Neural cell (in vitro differentiated cells): ENCODE results near the gene PIP4K2A. TPM values are rescaled to one million over a fixed set of nuclear protein-coding genes. Genes with fewer than 3 reads are reported as not detected.

Source experiments
- H2AFZ ChIP-seq: fragments of 200-600, 300-800 bp; sonication (generic), shearing (Covaris generic); 2 replicates; pipeline ENCODE4 v1.6.0; 2014; ENCODE audit warnings: low read depth, mild to moderate bottlenecking, antibody characterized with exemption, low read length, moderate library complexity
- H3F3A ChIP-seq: fragments of 200-600 bp; shearing (Covaris generic); 2 replicates; pipeline ENCODE4 v1.6.1; 2016; ENCODE audit warnings: mild to moderate bottlenecking, moderate library complexity, mixed read lengths, antibody characterized with exemption, low read length; ENCODE audit not compliant: insufficient read depth, poor library complexity, severe bottlenecking
- H3K27ac ChIP-seq: fragments of 200-600, 300-800 bp; sonication (generic), shearing (Covaris generic); 2 replicates; pipeline ENCODE4 v1.5.1; 2014; ENCODE audit warnings: mild to moderate bottlenecking, low read length, moderate library complexity
- H3K27me3 ChIP-seq: fragments of 300-800, 200-600 bp; sonication (generic), shearing (Covaris generic); 2 replicates; pipeline ENCODE4 v1.6.0; 2014; ENCODE audit warnings: mild to moderate bottlenecking, low read depth, low read length, moderate library complexity; ENCODE audit not compliant: insufficient read depth
- H3K36me3 ChIP-seq: fragments of 300-800, 200-600 bp; sonication (generic), shearing (Covaris generic); 2 replicates; pipeline ENCODE4 v1.5.1; 2014; ENCODE audit warnings: mild to moderate bottlenecking, antibody characterized with exemption, low read length, moderate library complexity; ENCODE audit not compliant: insufficient read depth
- H3K4me2 ChIP-seq: fragments of 300-800, 200-600 bp; sonication (generic), shearing (Covaris generic); 2 replicates; pipeline ENCODE4 v1.6.0; 2014; ENCODE audit warnings: mild to moderate bottlenecking, low read length
- H3K4me3 ChIP-seq: fragments of 300-800, 200-600 bp; sonication (generic), shearing (Covaris generic); 2 replicates; pipeline ENCODE4 v1.5.1; 2014; ENCODE audit warnings: mild to moderate bottlenecking, low read length, moderate library complexity
- H3K79me2 ChIP-seq: fragments of 200-600 bp; shearing (Covaris generic); replicated peaks from 2 replicates; pipeline ENCODE4 v1.6.0; 2014; ENCODE audit warnings: mild to moderate bottlenecking, low read length, moderate library complexity; ENCODE audit not compliant: insufficient read depth
- H3K9ac ChIP-seq: fragments of 300-800, 200-600 bp; sonication (generic), shearing (Covaris generic); 2 replicates; pipeline ENCODE4 v1.6.1; 2016; ENCODE audit warnings: mild to moderate bottlenecking, low read length, mixed read lengths
- H3K9me2 ChIP-seq: fragments of 200-600 bp; shearing (Covaris generic); 2 replicates; pipeline ENCODE4 v1.6.1; 2016; ENCODE audit warnings: mild to moderate bottlenecking, low read length, mixed read lengths; ENCODE audit not compliant: insufficient read depth
- H3K9me3 ChIP-seq: fragments of 200-600, 300-800 bp; sonication (generic), shearing (Covaris generic); 2 replicates; pipeline ENCODE4 v1.6.1; 2016; ENCODE audit warnings: mild to moderate bottlenecking, mixed run types, low read length, moderate library complexity, mixed read lengths
- H4K20me1 ChIP-seq: fragments of 200-600 bp; shearing (Covaris generic); 2 replicates; pipeline ENCODE4 v1.6.1; 2016; ENCODE audit warnings: mild to moderate bottlenecking, mixed run types; ENCODE audit not compliant: insufficient read depth
- CTCF ChIP-seq: fragments of 450-650 bp; IDR thresholded peaks from 2 replicates; pipeline ENCODE4 v1.5.1; 2014; ENCODE audit warnings: antibody characterized with exemption, mild to moderate bottlenecking, moderate library complexity; ENCODE audit not compliant: poor library complexity, severe bottlenecking
- EP300 ChIP-seq: fragments of 450-650 bp; conservative IDR thresholded peaks from 2 replicates; pipeline ENCODE4 v1.6.1; 2014; ENCODE audit warnings: antibody characterized with exemption, mild to moderate bottlenecking, moderate library complexity; ENCODE audit not compliant: poor library complexity, severe bottlenecking
- EZH2 ChIP-seq: fragments of 200-600, 300-800 bp; shearing (Covaris generic), sonication (generic); IDR thresholded peaks from 2 replicates; pipeline ENCODE4 v1.6.1; 2014; ENCODE audit warnings: antibody characterized with exemption, low read length, borderline replicate concordance, mild to moderate bottlenecking; ENCODE audit not compliant: insufficient read depth, poor library complexity, severe bottlenecking
- MXI1 ChIP-seq: fragments of 450-650 bp; conservative IDR thresholded peaks from 2 replicates; pipeline ENCODE4 v1.6.1; 2014; ENCODE audit warnings: antibody characterized with exemption, mild to moderate bottlenecking; ENCODE audit not compliant: poor library complexity, severe bottlenecking
- POLR2AphosphoS5 ChIP-seq: IDR thresholded peaks from 2 replicates; pipeline ENCODE4 v1.6.1; 2012
- RAD21 ChIP-seq: fragments of 450-650 bp; conservative IDR thresholded peaks from 2 replicates; pipeline ENCODE4 v1.6.1; 2014; ENCODE audit warnings: antibody characterized with exemption, mild to moderate bottlenecking, moderate library complexity
- SMC3 ChIP-seq: fragments of 450-650 bp; conservative IDR thresholded peaks from 2 replicates; pipeline ENCODE4 v1.6.1; 2014; ENCODE audit warnings: antibody characterized with exemption, mild to moderate bottlenecking, moderate library complexity; ENCODE audit not compliant: poor library complexity
- TAF1 ChIP-seq: IDR thresholded peaks from 2 replicates; pipeline ENCODE4 v1.6.1; 2012; ENCODE audit warnings: low read depth
- polyA plus RNA-seq: library from polyadenylated mRNA; depleted of rRNA; stranded (reverse); fragments of >200 nt; gene quantifications from 2 replicates; pipeline ENCODE4 v1.2.3, GENCODE V29; 2014
- TF ChIP-seq, protein P1 (sequence below): IDR thresholded peaks from 2 replicates; pipeline ENCODE4 v1.6.1; 2012; ENCODE audit warnings: borderline replicate concordance

PIP4K2A gene
- polyA plus RNA-seq, 1 donor from 2014 or later: 12.6 TPM

DNA sequence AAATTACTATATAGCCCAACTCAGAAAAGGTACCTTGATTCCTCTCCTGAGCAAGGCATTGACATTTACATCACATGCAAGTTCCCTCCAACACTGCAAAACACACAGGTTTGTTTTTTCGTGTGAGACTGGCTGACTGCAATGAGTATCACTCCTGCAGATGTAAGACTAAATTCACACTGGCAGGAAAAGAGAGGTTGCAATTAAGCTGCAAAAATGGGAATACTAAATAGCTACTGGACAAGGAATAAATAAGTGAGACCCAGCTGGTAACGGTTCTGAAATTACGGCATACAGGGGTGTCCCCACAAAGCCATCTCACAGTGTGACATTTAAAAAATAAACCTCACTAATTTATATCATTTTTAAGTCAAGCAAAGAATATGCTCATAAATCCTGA is 97.3 kb downstream of the PIP4K2A start:
- Histone ChIP-seq H2AFZ (no peak overlapping the region), H3K9ac (no peak overlapping the region), H3K9me2 (no peaks in the 10 kb centered on the region), H3K27ac (no peak overlapping the region), H3K36me3 (no peaks in the 10 kb centered on the region), H3K27me3 (no peaks in the 10 kb centered on the region), H3K9me3 (no peaks in the 10 kb centered on the region), H3K4me3 (no peak overlapping the region), H3F3A (no peaks in the 10 kb centered on the region), H3K79me2 (no peaks in the 10 kb centered on the region), H4K20me1 (no peaks in the 10 kb centered on the region), H3K4me2 (no peak overlapping the region)
- TF ChIP-seq MXI1 (no peak), SMC3 (no peak), EZH2 (no peak), EP300 (no peak), RAD21 (no peak), CTCF (no peak), TAF1 (no peak), POLR2AphosphoS5 (no peak)
- TF ChIP-seq, protein P1, sequence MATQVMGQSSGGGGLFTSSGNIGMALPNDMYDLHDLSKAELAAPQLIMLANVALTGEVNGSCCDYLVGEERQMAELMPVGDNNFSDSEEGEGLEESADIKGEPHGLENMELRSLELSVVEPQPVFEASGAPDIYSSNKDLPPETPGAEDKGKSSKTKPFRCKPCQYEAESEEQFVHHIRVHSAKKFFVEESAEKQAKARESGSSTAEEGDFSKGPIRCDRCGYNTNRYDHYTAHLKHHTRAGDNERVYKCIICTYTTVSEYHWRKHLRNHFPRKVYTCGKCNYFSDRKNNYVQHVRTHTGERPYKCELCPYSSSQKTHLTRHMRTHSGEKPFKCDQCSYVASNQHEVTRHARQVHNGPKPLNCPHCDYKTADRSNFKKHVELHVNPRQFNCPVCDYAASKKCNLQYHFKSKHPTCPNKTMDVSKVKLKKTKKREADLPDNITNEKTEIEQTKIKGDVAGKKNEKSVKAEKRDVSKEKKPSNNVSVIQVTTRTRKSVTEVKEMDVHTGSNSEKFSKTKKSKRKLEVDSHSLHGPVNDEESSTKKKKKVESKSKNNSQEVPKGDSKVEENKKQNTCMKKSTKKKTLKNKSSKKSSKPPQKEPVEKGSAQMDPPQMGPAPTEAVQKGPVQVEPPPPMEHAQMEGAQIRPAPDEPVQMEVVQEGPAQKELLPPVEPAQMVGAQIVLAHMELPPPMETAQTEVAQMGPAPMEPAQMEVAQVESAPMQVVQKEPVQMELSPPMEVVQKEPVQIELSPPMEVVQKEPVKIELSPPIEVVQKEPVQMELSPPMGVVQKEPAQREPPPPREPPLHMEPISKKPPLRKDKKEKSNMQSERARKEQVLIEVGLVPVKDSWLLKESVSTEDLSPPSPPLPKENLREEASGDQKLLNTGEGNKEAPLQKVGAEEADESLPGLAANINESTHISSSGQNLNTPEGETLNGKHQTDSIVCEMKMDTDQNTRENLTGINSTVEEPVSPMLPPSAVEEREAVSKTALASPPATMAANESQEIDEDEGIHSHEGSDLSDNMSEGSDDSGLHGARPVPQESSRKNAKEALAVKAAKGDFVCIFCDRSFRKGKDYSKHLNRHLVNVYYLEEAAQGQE: no peak

DNA sequence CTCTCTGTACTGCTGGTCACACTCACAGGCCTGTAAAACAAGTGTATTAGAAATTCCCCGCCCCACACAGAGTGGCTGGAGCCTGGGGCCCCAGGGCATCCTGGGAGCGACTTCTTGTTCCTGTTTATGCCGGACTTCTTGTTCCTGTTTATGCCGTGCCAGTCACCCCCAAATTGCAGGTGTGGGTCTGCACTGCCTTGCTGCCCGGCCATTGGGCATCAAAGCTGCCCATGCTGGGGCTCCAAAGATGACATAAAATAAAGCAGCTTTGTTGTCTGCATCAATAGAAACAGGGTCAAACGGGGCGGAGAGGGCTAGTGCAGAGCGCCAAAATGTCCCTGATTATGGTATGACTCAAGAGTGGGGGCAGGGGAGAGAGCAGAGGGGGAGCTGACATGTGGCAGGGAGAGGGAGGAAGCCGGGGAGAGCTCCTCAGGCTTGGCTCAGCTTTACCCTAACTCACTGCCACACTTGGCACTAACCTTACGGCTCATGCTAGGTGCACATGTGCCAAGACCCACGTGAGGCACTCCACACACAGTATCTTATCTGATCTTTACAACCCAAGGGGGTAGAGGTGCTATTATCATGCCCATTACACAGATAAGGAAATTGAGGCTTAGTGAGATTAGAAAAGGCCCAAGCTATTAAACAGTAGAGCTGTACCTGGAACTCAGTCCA is 98.4 kb downstream of the PIP4K2A start:
- Histone ChIP-seq H3K27ac (no peak overlapping the region), H3K9me2 (no peaks in the 10 kb centered on the region), H2AFZ (no peak overlapping the region), H3K9ac (no peak overlapping the region), H3K9me3 (no peaks in the 10 kb centered on the region), H3K27me3 (no peaks in the 10 kb centered on the region), H3K79me2 (no peaks in the 10 kb centered on the region), H4K20me1 (no peaks in the 10 kb centered on the region), H3K36me3 (no peaks in the 10 kb centered on the region), H3F3A (no peaks in the 10 kb centered on the region), H3K4me2 (no peak overlapping the region), H3K4me3 (no peak overlapping the region)
- TF ChIP-seq MXI1 (no peak), SMC3 (no peak), EZH2 (no peak), TAF1 (no peak), POLR2AphosphoS5 (no peak), RAD21 (no peak)
- TF ChIP-seq, protein P1: no peak
